OCI-LY3 (cell line): ENCODE data around the gene AADAC.

ENCODE experiments used
- CTCF ChIP-seq: fragments of 200-600, 300-600 bp; sonication (generic); IDR thresholded peaks from 2 replicates; pipeline ENCODE4 v1.5.1; 2014; ENCODE audit warnings: antibody characterized with exemption, low read length, low read depth
- EZH2phosphoT487 ChIP-seq: fragments of 200-600 bp; shearing (Covaris generic); IDR thresholded peaks from 2 replicates; pipeline ENCODE4 v1.6.1; 2018; ENCODE audit warnings: antibody characterized with exemption, mixed run types, low read depth

DNA sequence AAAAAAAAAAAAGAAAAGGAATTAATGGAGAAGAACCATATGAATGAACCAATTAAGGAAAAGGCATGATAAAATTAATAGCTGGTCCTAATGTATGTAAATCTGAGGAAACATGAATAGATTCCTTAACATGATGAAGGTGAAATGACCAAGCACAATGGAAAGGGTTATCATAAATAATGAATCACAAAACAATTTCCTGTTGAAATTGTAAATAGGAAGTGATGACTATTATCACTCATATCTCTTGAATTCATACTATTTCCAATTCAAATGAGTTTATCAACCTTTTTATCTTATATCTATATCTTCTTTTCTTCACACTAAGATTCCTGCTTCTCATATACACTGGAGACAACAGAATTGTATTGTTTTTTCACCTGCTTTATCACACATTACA is 48.2 kb upstream of the AADAC start:
- TF ChIP-seq CTCF, result no peak
- no peak for TF ChIP-seq EZH2phosphoT487
